ENCODE data around the gene FBRSL1.

GRCh38 chr12:132542661-132543060 lies 52.7 kb downstream of the FBRSL1 start:
- TF ChIP-seq CTCF (IDR thresholded peaks at IDR 0.05), result no peak
- no peak for TF ChIP-seq POLR2A (IDR thresholded peaks at IDR 0.05)
